ENCODE results near the gene SLC43A2. TPM values are rescaled to one million over a fixed set of nuclear protein-coding genes. Genes with fewer than 3 reads are reported as not detected.
"Not testable (repeated sequence)": the region's sequence is repeated elsewhere in the genome, so short reads cannot be mapped to it uniquely, and the experiment has no call there.

The SLC43A2 gene
- total RNA-seq: 10 to 100 TPM; 24.5 to 36.0 (median 30.3) TPM
- total RNA-seq (2013): 15.3 TPM

- peaks cover 7 to 20% of the 10 kb centered on the region in 2 donors for H3K27me3 Mint-ChIP-seq (ENCODE audit: low read depth in 2 of 2)
- H3K27me3 ChIP-seq (ENCODE audit: control insufficient read depth, insufficient read depth, low read length): no peaks in the 10 kb centered on the region
- peak within 1 kb of the TSS; percentile 90 for H3K27ac ChIP-seq (ENCODE audit: low read length)
- WGBS (ENCODE audit: insufficient coverage): under 1% methylated on average over 95 of the region's 95 CpGs
- H3K4me1 ChIP-seq (ENCODE audit: control insufficient read depth, insufficient read depth, low read length): peaks cover 36% of the 10 kb centered on the region
- H3K36me3 ChIP-seq (ENCODE audit: control insufficient read depth, insufficient read depth, low read length): no peaks in the 10 kb centered on the region
- intact Hi-C loops (cut with micrococcal nuclease): loop anchor here (2.0 to 5.0 kb wide), 3 partner anchors 21 to 111 kb away; partner anchors contain the start of gene INPP5K
- TF ChIP-seq CTCF (IDR thresholded peaks at IDR 0.05): no peak
- H3K36me3 Mint-ChIP-seq: no peaks in the 10 kb centered on the region
- ATAC-seq: peak; percentile 60 to 80 (median 72)
- no peaks in the 10 kb centered on the region for H3K9me3 ChIP-seq (ENCODE audit: control insufficient read depth, insufficient read depth, low read length)
- DNase-seq: peak; percentile 81 to 85
- peak within 1 kb of the TSS; percentile 95 to 99 for H3K27ac Mint-ChIP-seq
- peaks cover 16 to 38% of the 10 kb centered on the region in 2 donors for H3K4me1 Mint-ChIP-seq
- H3K9me3 Mint-ChIP-seq: no peaks in the 10 kb centered on the region
- peak within 1 kb of the TSS; percentile 99 for H3K4me3 Mint-ChIP-seq
- peak within 1 kb of the TSS; percentile 66 for H3K4me3 ChIP-seq (ENCODE audit: low read length)
Observed at GRCh38 chr17:1627982-1628855, at the start of gene SLC43A2. Gene SLC43A2, minus strand, starts transcription at chr17:1628834. Its CDS starts 960 bp downstream, at chr17:1627874.

GRCh38 chr17:1676401-1676800, 47.8 kb upstream of the SLC43A2 start:
- no peaks in the 10 kb centered on the region for H3K9me3 Mint-ChIP-seq
- intact Hi-C loops (cut with micrococcal nuclease): no loop called here
- no peak overlapping the region for H3K4me3 Mint-ChIP-seq
- Histone ChIP-seq H3K27ac (ENCODE audit: low read length) (no peak overlapping the region), H3K4me3 (ENCODE audit: low read length) (no peak overlapping the region), H3K4me1 (ENCODE audit: control insufficient read depth, insufficient read depth, low read length) (no peaks in the 10 kb centered on the region), H3K36me3 (ENCODE audit: control insufficient read depth, insufficient read depth, low read length) (peaks cover 95% of the 10 kb centered on the region), H3K9me3 (ENCODE audit: control insufficient read depth, insufficient read depth, low read length) (no peaks in the 10 kb centered on the region), H3K27me3 (ENCODE audit: control insufficient read depth, insufficient read depth, low read length) (no peaks in the 10 kb centered on the region)
- WGBS (ENCODE audit: insufficient coverage): 97% methylated on average over 13 of the region's 13 CpGs
- H3K4me1 Mint-ChIP-seq: peaks cover 9 to 12% of the 10 kb centered on the region in 2 donors
- H3K36me3 Mint-ChIP-seq: peaks cover 36% of the 10 kb centered on the region
- no peak for TF ChIP-seq CTCF (IDR thresholded peaks at IDR 0.05)
- DNase-seq (no peak), ATAC-seq (peak in 1 of 3 donors; percentile 17)
- H3K27ac Mint-ChIP-seq: no peak overlapping the region
- no peaks in the 10 kb centered on the region for H3K27me3 Mint-ChIP-seq (ENCODE audit: low read depth in 2 of 2)

DNA sequence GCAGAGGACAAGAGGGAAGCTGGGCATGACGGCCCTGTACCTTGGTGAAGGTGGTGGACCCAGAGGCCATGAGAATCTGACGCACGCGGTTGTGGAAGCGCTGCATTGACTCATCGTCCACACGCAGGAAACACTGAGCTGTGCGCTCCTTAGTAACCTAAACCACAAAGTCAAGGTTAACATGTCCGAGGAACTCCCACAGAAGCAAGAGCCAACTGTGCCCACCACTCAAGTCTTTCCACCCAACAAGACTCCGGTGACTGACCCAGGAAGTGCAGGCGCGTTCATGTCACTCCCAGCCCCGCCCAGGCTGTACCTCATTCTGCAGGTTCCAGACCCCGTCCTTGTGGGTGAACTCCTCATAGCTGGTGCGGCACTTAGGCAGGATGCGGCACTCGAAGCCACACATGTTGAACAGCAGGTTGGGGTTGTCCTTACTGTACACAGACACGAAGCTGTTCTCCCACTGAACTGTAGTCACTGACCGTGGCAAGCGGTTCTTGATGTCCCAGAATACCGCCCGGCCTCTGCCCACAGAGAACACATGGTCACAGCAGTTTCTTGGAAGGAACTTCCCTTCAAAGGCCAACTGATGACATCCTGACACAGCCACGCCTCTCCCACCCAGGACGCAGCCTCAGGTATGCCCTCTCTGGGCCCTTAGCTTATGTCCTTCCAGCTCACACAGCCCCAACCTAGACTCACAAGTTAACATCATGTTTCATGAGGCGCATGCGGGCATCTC, 44.6 kb upstream of the SLC43A2 start:
- Mint-ChIP-seq H3K27me3 (ENCODE audit: low read depth in 2 of 2) (no peaks in the 10 kb centered on the region), H3K4me3 (no peak overlapping the region), H3K36me3 (peaks cover 29% of the 10 kb centered on the region), H3K4me1 (peaks cover 13 to 32% of the 10 kb centered on the region in 2 donors), H3K27ac (no peak overlapping the region), H3K9me3 (no peaks in the 10 kb centered on the region)
- DNase-seq: peak in 1 of 2 donors; percentile 47
- 88% methylated on average over 26 of the region's 26 CpGs for WGBS (ENCODE audit: insufficient coverage)
- TF ChIP-seq CTCF (IDR thresholded peaks at IDR 0.05): no peak
- Histone ChIP-seq H3K4me3 (ENCODE audit: low read length) (no peak overlapping the region), H3K9me3 (ENCODE audit: control insufficient read depth, insufficient read depth, low read length) (no peaks in the 10 kb centered on the region), H3K27ac (ENCODE audit: low read length) (no peak overlapping the region), H3K4me1 (ENCODE audit: control insufficient read depth, insufficient read depth, low read length) (no peaks in the 10 kb centered on the region), H3K36me3 (ENCODE audit: control insufficient read depth, insufficient read depth, low read length) (peaks cover 90% of the 10 kb centered on the region), H3K27me3 (ENCODE audit: control insufficient read depth, insufficient read depth, low read length) (no peaks in the 10 kb centered on the region)
- ATAC-seq: peak; percentile 23 to 38 (median 34)
- intact Hi-C loops (cut with micrococcal nuclease): no loop called here

DNA sequence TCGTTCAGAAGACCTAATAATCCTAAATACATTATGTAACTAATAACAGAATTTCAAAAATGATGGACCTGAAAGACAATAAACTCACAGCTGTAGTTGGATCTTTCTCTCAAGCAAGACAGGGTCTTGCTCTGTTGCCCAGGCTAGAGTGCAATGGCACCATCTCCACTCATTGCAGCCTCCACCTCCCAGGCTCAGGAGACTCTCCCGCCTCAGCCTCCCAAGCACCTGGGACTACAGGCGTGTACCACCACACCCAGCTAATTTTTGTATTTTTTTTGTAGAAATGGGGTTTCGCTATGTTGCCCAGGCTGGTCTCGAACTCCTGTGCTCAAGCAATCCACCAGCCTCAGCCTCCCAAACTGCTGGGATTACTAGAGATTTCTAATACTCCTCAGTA, 35.3 kb upstream of the SLC43A2 start:
- H3K36me3 Mint-ChIP-seq: peaks cover 21% of the 10 kb centered on the region
- H3K9me3 Mint-ChIP-seq: not testable (repeated sequence)

More for the DNA sequence above, 35.3 kb upstream of the SLC43A2 start:
- H3K4me3 Mint-ChIP-seq; H3K27me3 ChIP-seq (ENCODE audit: control insufficient read depth, insufficient read depth, low read length); H3K9me3 ChIP-seq (ENCODE audit: control insufficient read depth, insufficient read depth, low read length); ATAC-seq; H3K27me3 Mint-ChIP-seq (ENCODE audit: low read depth in 2 of 2); H3K4me1 ChIP-seq (ENCODE audit: control insufficient read depth, insufficient read depth, low read length); intact Hi-C loops (cut with micrococcal nuclease); H3K4me3 ChIP-seq (ENCODE audit: low read length); H3K4me1 Mint-ChIP-seq; DNase-seq; H3K27ac ChIP-seq (ENCODE audit: low read length): not testable (repeated sequence)
- H3K27ac Mint-ChIP-seq: peak overlapping the region in 1 of 2 donors; percentile 36
- H3K36me3 ChIP-seq (ENCODE audit: control insufficient read depth, insufficient read depth, low read length): peaks cover 66% of the 10 kb centered on the region
- 100% methylated on average over 3 of the region's 5 CpGs for WGBS (ENCODE audit: insufficient coverage)
